ENCODE data around the gene PLXNA4. TPM values are rescaled to one million over a fixed set of nuclear protein-coding genes. Genes with fewer than 3 reads are reported as not detected.

Gene PLXNA4
- total RNA-seq, 1 experiment from 2014 or later, result 0.10 TPM

DNA sequence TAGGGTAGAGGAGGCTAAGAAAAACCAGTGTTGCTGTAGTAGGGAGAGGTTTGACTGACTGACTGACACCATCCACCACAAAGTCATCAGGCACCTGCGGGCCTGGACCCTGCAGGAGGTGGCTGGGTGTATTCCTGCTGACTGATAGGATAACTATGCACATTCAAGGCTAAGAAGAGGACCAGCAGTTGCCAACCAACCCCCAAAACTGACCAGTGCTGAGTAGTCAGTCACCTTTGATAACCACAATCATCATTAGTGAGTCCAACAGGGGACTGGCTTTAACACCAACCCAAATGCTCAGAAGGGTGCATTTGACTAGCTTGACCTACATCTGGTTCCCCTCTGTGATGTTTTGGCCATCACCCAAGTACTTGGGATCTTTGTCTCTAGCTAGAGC, 30.5 kb downstream of the PLXNA4 start:
- TF ChIP-seq, protein P1, sequence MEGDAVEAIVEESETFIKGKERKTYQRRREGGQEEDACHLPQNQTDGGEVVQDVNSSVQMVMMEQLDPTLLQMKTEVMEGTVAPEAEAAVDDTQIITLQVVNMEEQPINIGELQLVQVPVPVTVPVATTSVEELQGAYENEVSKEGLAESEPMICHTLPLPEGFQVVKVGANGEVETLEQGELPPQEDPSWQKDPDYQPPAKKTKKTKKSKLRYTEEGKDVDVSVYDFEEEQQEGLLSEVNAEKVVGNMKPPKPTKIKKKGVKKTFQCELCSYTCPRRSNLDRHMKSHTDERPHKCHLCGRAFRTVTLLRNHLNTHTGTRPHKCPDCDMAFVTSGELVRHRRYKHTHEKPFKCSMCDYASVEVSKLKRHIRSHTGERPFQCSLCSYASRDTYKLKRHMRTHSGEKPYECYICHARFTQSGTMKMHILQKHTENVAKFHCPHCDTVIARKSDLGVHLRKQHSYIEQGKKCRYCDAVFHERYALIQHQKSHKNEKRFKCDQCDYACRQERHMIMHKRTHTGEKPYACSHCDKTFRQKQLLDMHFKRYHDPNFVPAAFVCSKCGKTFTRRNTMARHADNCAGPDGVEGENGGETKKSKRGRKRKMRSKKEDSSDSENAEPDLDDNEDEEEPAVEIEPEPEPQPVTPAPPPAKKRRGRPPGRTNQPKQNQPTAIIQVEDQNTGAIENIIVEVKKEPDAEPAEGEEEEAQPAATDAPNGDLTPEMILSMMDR (IDR thresholded peaks at IDR 0.05), result no peak
- no peak for TF ChIP-seq TCF7L2 (IDR thresholded peaks at IDR 0.05; ENCODE audit: low read depth, low read length)
- TF ChIP-seq POLR2AphosphoS5 (IDR thresholded peaks at IDR 0.05; ENCODE audit: low read depth, low read length), result no peak
- TF ChIP-seq, protein P2, sequence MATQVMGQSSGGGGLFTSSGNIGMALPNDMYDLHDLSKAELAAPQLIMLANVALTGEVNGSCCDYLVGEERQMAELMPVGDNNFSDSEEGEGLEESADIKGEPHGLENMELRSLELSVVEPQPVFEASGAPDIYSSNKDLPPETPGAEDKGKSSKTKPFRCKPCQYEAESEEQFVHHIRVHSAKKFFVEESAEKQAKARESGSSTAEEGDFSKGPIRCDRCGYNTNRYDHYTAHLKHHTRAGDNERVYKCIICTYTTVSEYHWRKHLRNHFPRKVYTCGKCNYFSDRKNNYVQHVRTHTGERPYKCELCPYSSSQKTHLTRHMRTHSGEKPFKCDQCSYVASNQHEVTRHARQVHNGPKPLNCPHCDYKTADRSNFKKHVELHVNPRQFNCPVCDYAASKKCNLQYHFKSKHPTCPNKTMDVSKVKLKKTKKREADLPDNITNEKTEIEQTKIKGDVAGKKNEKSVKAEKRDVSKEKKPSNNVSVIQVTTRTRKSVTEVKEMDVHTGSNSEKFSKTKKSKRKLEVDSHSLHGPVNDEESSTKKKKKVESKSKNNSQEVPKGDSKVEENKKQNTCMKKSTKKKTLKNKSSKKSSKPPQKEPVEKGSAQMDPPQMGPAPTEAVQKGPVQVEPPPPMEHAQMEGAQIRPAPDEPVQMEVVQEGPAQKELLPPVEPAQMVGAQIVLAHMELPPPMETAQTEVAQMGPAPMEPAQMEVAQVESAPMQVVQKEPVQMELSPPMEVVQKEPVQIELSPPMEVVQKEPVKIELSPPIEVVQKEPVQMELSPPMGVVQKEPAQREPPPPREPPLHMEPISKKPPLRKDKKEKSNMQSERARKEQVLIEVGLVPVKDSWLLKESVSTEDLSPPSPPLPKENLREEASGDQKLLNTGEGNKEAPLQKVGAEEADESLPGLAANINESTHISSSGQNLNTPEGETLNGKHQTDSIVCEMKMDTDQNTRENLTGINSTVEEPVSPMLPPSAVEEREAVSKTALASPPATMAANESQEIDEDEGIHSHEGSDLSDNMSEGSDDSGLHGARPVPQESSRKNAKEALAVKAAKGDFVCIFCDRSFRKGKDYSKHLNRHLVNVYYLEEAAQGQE (IDR thresholded peaks at IDR 0.05; ENCODE audit: insufficient read depth in 1 of 2, low read depth in 2 of 2, low read length in 1 of 2), result no peak
- TF ChIP-seq SIN3A (IDR thresholded peaks at IDR 0.05; ENCODE audit: borderline replicate concordance, insufficient read depth, low read depth, low read length), result no peak
- Histone ChIP-seq H3K4me3 (ENCODE audit: low read depth in 2 of 2, low read length in 2 of 2) (no peak overlapping the region), H3K36me3 (ENCODE audit: control insufficient read depth, insufficient read depth, low read length) (no peaks in the 10 kb centered on the region), H3K27me3 (ENCODE audit: control insufficient read depth, insufficient read depth, low read length) (peaks cover 8% of the 10 kb centered on the region), H3K9me3 (ENCODE audit: control insufficient read depth, insufficient read depth, low read depth, low read length) (no peaks in the 10 kb centered on the region), H3K27ac (ENCODE audit: low read length) (no peak overlapping the region), H3K4me1 (ENCODE audit: control insufficient read depth, insufficient read depth, low read length) (no peaks in the 10 kb centered on the region)
- POLR2A ChIA-PET, result no interaction called here
- intact Hi-C loops (cut with micrococcal nuclease; ENCODE audit: unreplicated experiment), result no loop called here
- no TSS peak for BruUV-seq (replicated peaks)
- DNase-seq (ENCODE audit: low read depth, low spot score) (no peak), ATAC-seq (no peak)
- in situ Hi-C loops (cut with HindIII; ENCODE audit: low pct_unique_long_range_greater_than_20kb, low sequenced_read_pairs), result no loop called here
- CTCF ChIA-PET, result no interaction called here

DNA sequence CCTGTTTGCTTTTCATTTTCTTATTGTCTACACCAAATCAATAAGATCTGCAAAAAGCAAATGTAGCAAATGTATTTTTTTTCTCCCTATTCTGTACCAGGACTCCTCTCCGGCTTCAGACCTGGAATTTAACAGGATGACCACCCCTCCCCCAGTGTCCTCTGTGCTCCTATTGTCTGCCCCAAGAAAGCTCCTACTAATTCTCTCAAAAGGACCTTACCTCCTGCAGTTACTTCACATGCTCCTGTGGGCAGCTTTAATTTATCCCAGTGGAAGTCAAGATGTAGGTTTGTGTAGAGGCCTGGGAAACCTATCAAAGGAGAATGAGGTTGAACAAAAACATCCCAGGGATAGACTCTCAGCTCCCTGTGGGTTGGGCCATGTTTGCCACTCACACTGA, 31.3 kb downstream of the PLXNA4 start:
- Histone ChIP-seq H3K27me3 (ENCODE audit: control insufficient read depth, insufficient read depth, low read length) (peaks cover 10% of the 10 kb centered on the region), H3K4me1 (ENCODE audit: control insufficient read depth, insufficient read depth, low read length) (no peaks in the 10 kb centered on the region), H3K27ac (ENCODE audit: low read length) (no peak overlapping the region), H3K36me3 (ENCODE audit: control insufficient read depth, insufficient read depth, low read length) (no peaks in the 10 kb centered on the region), H3K4me3 (ENCODE audit: low read depth in 2 of 2, low read length in 2 of 2) (no peak overlapping the region), H3K9me3 (ENCODE audit: control insufficient read depth, insufficient read depth, low read depth, low read length) (no peaks in the 10 kb centered on the region)
- ChIA-PET POLR2A (no interaction called here), CTCF (no interaction called here)
- no peak for ATAC-seq
- DNase-seq (ENCODE audit: low read depth, low spot score), result no peak
- in situ Hi-C loops (cut with HindIII; ENCODE audit: low pct_unique_long_range_greater_than_20kb, low sequenced_read_pairs) (no loop called here), intact Hi-C loops (cut with micrococcal nuclease; ENCODE audit: unreplicated experiment) (no loop called here)
- no peak for TF ChIP-seq SIN3A (IDR thresholded peaks at IDR 0.05; ENCODE audit: borderline replicate concordance, insufficient read depth, low read depth, low read length)
- no peak for TF ChIP-seq TCF7L2 (IDR thresholded peaks at IDR 0.05; ENCODE audit: low read depth, low read length)
- no peak for TF ChIP-seq POLR2AphosphoS5 (IDR thresholded peaks at IDR 0.05; ENCODE audit: low read depth, low read length)
- TF ChIP-seq, protein P2 (IDR thresholded peaks at IDR 0.05; ENCODE audit: insufficient read depth in 1 of 2, low read depth in 2 of 2, low read length in 1 of 2), result no peak
- TF ChIP-seq, protein P1 (IDR thresholded peaks at IDR 0.05), result no peak
- BruUV-seq (replicated peaks), result no TSS peak

All from Panc1 (cell line).